GM12878 (cell line): ENCODE results near the gene TRAPPC6A. TPM values are rescaled to one million over a fixed set of nuclear protein-coding genes. Genes with fewer than 3 reads are reported as not detected.

Experiments used
- ATAC-seq: fragments of 200-7000 bp; cut with Tn5 transposase; 3 replicates; pipeline ENCODE4 v1.9.1; 2020; ENCODE audit warnings: mild to moderate bottlenecking, moderate library complexity
- BruUV-seq: library from RNA; stranded (reverse); fragments of 400-500 nt; replicated peaks from 2 replicates; lab custom pipeline; 2021; lab: Mats Ljungman, UMichigan
- CTCF ChIA-PET: fragments of 300-600 bp; sonication (Branson Sonifier 250); formaldehyde crosslinking; extraction: SDS; loops from one replicate; lab custom pipeline; 2021; ENCODE audit warnings: inconsistent platforms; lab: Yijun Ruan, JAX
- POLR2A ChIA-PET: fragments of 350-600 bp; formaldehyde crosslinking; extraction: SDS; loops from one replicate; lab custom pipeline; 2021; ENCODE audit warnings: inconsistent platforms; lab: Charles Lee
- RAD21 ChIA-PET: fragments of 300-600 bp; sonication (Branson Sonifier 250); formaldehyde crosslinking; loops from one replicate; lab custom pipeline; 2023; ENCODE audit warnings: antibody characterized with exemption; ENCODE audit not compliant: unreplicated experiment; lab: Charles Lee
- SMC1A ChIA-PET: fragments of 300-600 bp; sonication (Branson Sonifier 250); formaldehyde crosslinking; loops from one replicate; lab custom pipeline; 2023; ENCODE audit not compliant: unreplicated experiment, uncharacterized antibody; lab: Charles Lee
- DNase-seq: peaks from one replicate; pipeline ENCODE4 v3.0.0-alpha.2; 2011; ENCODE audit warnings: low read depth, low spot score
- FAIRE-seq: peaks from 3 replicates; lab custom pipeline; 2011; peaks lifted over from hg19 to GRCh38; lab: Jason Lieb, UNC
- H2AFZ ChIP-seq: 2 replicates; pipeline ENCODE4 v1.6.0; 2011; ENCODE audit warnings: low read depth, low read length, control low read depth; ENCODE audit not compliant: control insufficient read depth
- H3K27ac ChIP-seq: 2 replicates; pipeline ENCODE4 v1.5.1; 2011; ENCODE audit warnings: control low read depth; ENCODE audit not compliant: control insufficient read depth, insufficient read depth
- H3K27me3 ChIP-seq, 2 experiments: replicated peaks in 1 of 2; 2 replicates each; pipeline versions ENCODE4 v1.6.0 to v1.6.1; 2011; ENCODE audit warnings: low read length in 1 of 2; ENCODE audit not compliant: control insufficient read depth in 2 of 2, insufficient read depth in 2 of 2
- H3K36me3 ChIP-seq, 2 experiments: 2 replicates each; pipeline ENCODE4 v1.5.1; 2011; ENCODE audit warnings: low read length in 1 of 2; ENCODE audit not compliant: control insufficient read depth in 2 of 2, insufficient read depth in 2 of 2
- H3K4me1 ChIP-seq: 2 replicates; pipeline ENCODE4 v1.6.1; 2011; ENCODE audit warnings: mild to moderate bottlenecking, low read length, moderate library complexity, mixed read lengths; ENCODE audit not compliant: control insufficient read depth, insufficient read depth
- H3K4me2 ChIP-seq: 2 replicates; pipeline ENCODE4 v1.6.0; 2011; ENCODE audit warnings: control low read depth; ENCODE audit not compliant: control insufficient read depth, insufficient read depth
- H3K4me3 ChIP-seq: fragments of 200-600 bp; sonication (generic); 2 replicates; pipeline ENCODE4 v1.5.1; 2016
- H3K79me2 ChIP-seq: 2 replicates; pipeline ENCODE4 v1.6.0; 2011; ENCODE audit warnings: low read length; ENCODE audit not compliant: control insufficient read depth, insufficient read depth
- H3K9ac ChIP-seq: 2 replicates; pipeline ENCODE4 v1.8.0; 2011; ENCODE audit warnings: low read length, control low read depth, mixed read lengths; ENCODE audit not compliant: control insufficient read depth, insufficient read depth
- H3K9me3 ChIP-seq: replicated peaks from 3 replicates; pipeline ENCODE4 v1.5.1; 2011; ENCODE audit warnings: mild to moderate bottlenecking, low read length; ENCODE audit not compliant: control insufficient read depth, insufficient read depth
- H4K20me1 ChIP-seq: 2 replicates; pipeline ENCODE4 v1.6.0; 2011; ENCODE audit not compliant: control insufficient read depth, insufficient read depth
- ATF3 ChIP-seq: IDR thresholded peaks from 2 replicates; pipeline ENCODE4 v1.6.1; 2011; ENCODE audit warnings: low read depth, mild to moderate bottlenecking, low read length, moderate library complexity, borderline replicate concordance; ENCODE audit errors: extremely low read depth
- CBX3 ChIP-seq: fragments of 200-600 bp; sonication (generic); IDR thresholded peaks from 2 replicates; pipeline ENCODE4 v1.6.1; 2016; ENCODE audit warnings: low read depth, borderline replicate concordance
- CTCF ChIP-seq, 3 experiments: IDR thresholded peaks in 2 of 3; conservative IDR thresholded peaks in 1 of 3; 2 replicates each; pipeline ENCODE4 v1.5.1; 2011; ENCODE audit warnings: low read depth in 3 of 3, low read length in 3 of 3, mild to moderate bottlenecking in 3 of 3, control low read depth in 2 of 3, moderate library complexity in 2 of 3, inconsistent platforms in 1 of 3, mixed read lengths in 1 of 3; ENCODE audit not compliant: control insufficient read depth in 2 of 3, insufficient read depth in 1 of 3; ENCODE audit errors: extremely low read depth in 1 of 3
- EED ChIP-seq: sonication (generic); IDR thresholded peaks from 2 replicates; pipeline ENCODE4 v1.6.1; 2016; ENCODE audit warnings: antibody characterized with exemption, low read depth
- RELB ChIP-seq: fragments of 450-650 bp; IDR thresholded peaks from 2 replicates; pipeline ENCODE4 v1.6.1; 2017; ENCODE audit warnings: low read depth, mild to moderate bottlenecking, moderate library complexity
- SREBF2 ChIP-seq: IDR thresholded peaks from 2 replicates; pipeline ENCODE4 v1.6.1; 2012; ENCODE audit warnings: mild to moderate bottlenecking, low read length
- YY1 ChIP-seq: IDR thresholded peaks from 2 replicates; pipeline ENCODE4 v1.6.1; 2011; ENCODE audit warnings: low read depth, mild to moderate bottlenecking, low read length
- ZBTB40 ChIP-seq: fragments of 450-650 bp; IDR thresholded peaks from 2 replicates; pipeline ENCODE4 v1.6.1; 2016; ENCODE audit warnings: mild to moderate bottlenecking, moderate library complexity, borderline replicate concordance
- ZNF687 ChIP-seq: fragments of 450-650 bp; IDR thresholded peaks from 2 replicates; pipeline ENCODE4 v1.6.1; 2017; ENCODE audit warnings: mild to moderate bottlenecking, moderate library complexity
- WGBS: methylation state at CpG from one replicate; pipeline ENCODE4 v1.1.6; 2016; ENCODE audit warnings: low lambda C conversion rate; ENCODE audit not compliant: insufficient replicate concordance, insufficient coverage; ENCODE audit errors: missing lambda C conversion rate; 5-methylcytosine and 5-hydroxymethylcytosine counted together
- in situ Hi-C: fragments of 300-500 bp; cut with MboI; formaldehyde crosslinking; loops from 9 replicates; pipeline ENCODE4 v1.14.3; 2018; ENCODE audit warnings: mixed read lengths
- intact Hi-C: fragments of 100-400 bp; cut with micrococcal nuclease; formaldehyde crosslinking; loops from one replicate; pipeline ENCODE4 v1.14.2; 2022; ENCODE audit not compliant: unreplicated experiment
- polyA plus RNA-seq, 11 experiments: library from polyadenylated mRNA; depleted of rRNA in 4 of 11; unstranded in 6 of 11; stranded (reverse) in 5 of 11; fragments of >200 nt; fragmentation: Nextera tagmentation in 4 of 11; fragmentation: Illumina TruSeq in 1 of 11; extraction: Ambion mirVana in 4 of 11; extraction: Trizol in 1 of 11; gene quantifications; 1 replicate in 1 of 11; 2 replicates in 10 of 11; pipeline versions ENCODE4 v1.2.1 to v1.2.3, GENCODE V29; 2011 to 2016; ENCODE audit warnings: inconsistent platforms in 2 of 11, missing spikeins in 2 of 11, low read depth in 1 of 11
- total RNA-seq, 4 experiments: library from RNA; depleted of rRNA in 3 of 4; stranded (reverse); fragments of >200 nt in 3 of 4; fragmentation: Illumina TruSeq in 1 of 4; extraction: Trizol in 1 of 4; gene quantifications; 2 replicates each; pipeline versions ENCODE4 v1.2.1 to v1.2.3, GENCODE V29; 2013 to 2021

TRAPPC6A gene
- total and polyA plus RNA-seq, 10 of the 15 experiments (the other 5 are each of a cell fraction or from before 2014, with no cell fraction given) = 1.8 to 83.9 (median 35.8) TPM

GRCh38 chr19:45175515-45176345, 2.3 kb downstream of the TRAPPC6A start:
- Histone ChIP-seq H3K9ac (no peak overlapping the region), H3K36me3 (no peaks in the 10 kb centered on the region; a peak in 1 of 4 replicates), H3K27ac (no peak overlapping the region), H3K9me3 (no peaks in the 10 kb centered on the region), H4K20me1 (no peaks in the 10 kb centered on the region), H3K79me2 (peaks cover 30% of the 10 kb centered on the region), H3K4me2 (no peak overlapping the region), H3K4me1 (peaks cover 23% of the 10 kb centered on the region), H2AFZ (no peak overlapping the region), H3K4me3 (no peak overlapping the region), H3K27me3 (no peaks in the 10 kb centered on the region)
- POLR2A ChIA-PET = no interaction called here
- TF ChIP-seq CBX3 (no peak), EED (no peak), SREBF2 (no peak), YY1 (no peak), ZNF687 (no peak), RELB (no peak), ZBTB40 (no peak), CTCF (IDR thresholded peaks at IDR 0.05 in 2 of 3, conservative IDR thresholded peaks at IDR 0.05 in 1 of 3; ENCODE audit: control insufficient read depth in 2 of 3, extremely low read depth in 1 of 3, insufficient read depth in 1 of 3, low read depth in 3 of 3, low read length in 3 of 3) (no peak), ATF3 (no peak)
- 72% methylated on average over 10 of the region's 10 CpGs for WGBS
- in situ Hi-C loops = no loop called here
- RAD21 ChIA-PET = no interaction called here
- SMC1A ChIA-PET = interaction anchor here (1.1 kb wide), 1 partner anchor 11 kb away, joined by 3 read pairs; no protein-coding TSS in a partner anchor
- BruUV-seq = no TSS peak
- FAIRE-seq = no peak
- ATAC-seq = no peak
- no peak for DNase-seq
- CTCF ChIA-PET = interaction anchor here (0.6 kb wide), 1 partner anchor 87 kb away, joined by 3 read pairs; no protein-coding TSS in a partner anchor
- intact Hi-C loops = loop anchor here (5.0 kb wide), 2 partner anchors 83 to 98 kb away; partner anchors contain the start of genes GEMIN7, PPP1R37 and ZNF296
